ENCODE measurements around the gene CBARP.

- no peak for TF ChIP-seq CTCF (IDR thresholded peaks at IDR 0.05; ENCODE audit: low read depth, low read length)
- TF ChIP-seq, protein P1, sequence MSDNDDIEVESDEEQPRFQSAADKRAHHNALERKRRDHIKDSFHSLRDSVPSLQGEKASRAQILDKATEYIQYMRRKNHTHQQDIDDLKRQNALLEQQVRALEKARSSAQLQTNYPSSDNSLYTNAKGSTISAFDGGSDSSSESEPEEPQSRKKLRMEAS (IDR thresholded peaks at IDR 0.05; ENCODE audit: low read depth, low read length) = no peak
Observed at GRCh38 chr19:1269065-1269477, 31.3 kb upstream of the CBARP start, which contains the start of gene CIRBP.
